Sigmoid colon (tissue), 7 donors: ENCODE data around the gene MMP3. TPM values are rescaled to one million over a fixed set of nuclear protein-coding genes. Genes with fewer than 3 reads are reported as not detected.

ENCODE experiments used
- DNase-seq: peaks from one replicate; pipeline ENCODE4 v3.0.0-alpha.2; 2019
- H3K27ac ChIP-seq, 4 donors: fragments of 200-600 bp; sonication (generic); one replicate each; pipeline ENCODE4 v1.5.1; 2016 to 2019; ENCODE audit warnings: mild to moderate bottlenecking in 1 of 4
- H3K27me3 ChIP-seq, 3 donors: fragments of 200-600 bp; sonication (generic); one replicate each; pipeline ENCODE4 v1.5.1; 2019; ENCODE audit warnings: mild to moderate bottlenecking in 1 of 3
- H3K36me3 ChIP-seq, 4 donors: fragments of 200-600 bp; sonication (generic); one replicate each; pipeline ENCODE4 v1.5.1; 2016 to 2019
- H3K4me1 ChIP-seq, 4 donors: fragments of 200-600 bp; sonication (generic); one replicate each; pipeline ENCODE4 v1.5.1; 2017 to 2019
- H3K4me3 ChIP-seq, 4 donors: fragments of 200-600 bp; sonication (generic); one replicate each; pipeline ENCODE4 v1.5.1; 2017 to 2019; ENCODE audit warnings: mild to moderate bottlenecking in 2 of 4, moderate library complexity in 1 of 4
- H3K9me3 ChIP-seq, 4 donors: fragments of 200-600 bp in 3 of 4; sonication (generic) in 3 of 4; one replicate each; pipeline versions ENCODE4 v1.5.1 to v1.6.1; 2013 to 2019
- CTCF ChIP-seq, 4 experiments: fragments of 450-650 bp in 3 of 4; fragments of 200-600 bp in 1 of 4; IDR thresholded peaks; one replicate each; pipeline ENCODE4 v1.5.1; 2016 to 2019; ENCODE audit warnings: antibody characterized with exemption in 4 of 4, mild to moderate bottlenecking in 3 of 4, moderate library complexity in 2 of 4
- EP300 ChIP-seq, 4 donors: sonication (generic); formaldehyde crosslinking; IDR thresholded peaks; one replicate each; pipeline ENCODE4 v1.6.1; 2017; ENCODE audit warnings: antibody characterized with exemption in 4 of 4
- POLR2A ChIP-seq, 2 donors: fragments of 450-650 bp; IDR thresholded peaks; one replicate each; pipeline ENCODE4 v1.6.1; 2016; ENCODE audit warnings: antibody characterized with exemption in 2 of 2, mild to moderate bottlenecking in 2 of 2, moderate library complexity in 2 of 2
- POLR2AphosphoS5 ChIP-seq, 4 donors: sonication (generic); formaldehyde crosslinking; IDR thresholded peaks; one replicate each; pipeline ENCODE4 v1.6.1; 2017; ENCODE audit warnings: antibody characterized with exemption in 4 of 4
- WGBS, 2 donors: extraction: QIAGEN DNeasy Blood & Tissue Kit; methylation state at CpG; one replicate each; pipeline ENCODE4 v1.1.7; 2013; 5-methylcytosine and 5-hydroxymethylcytosine counted together
- intact Hi-C: fragments of 100-400 bp; cut with DNase I; formaldehyde crosslinking; loops from one replicate; pipeline ENCODE4 v1.15.1; 2023
- polyA plus RNA-seq, 3 donors: library from polyadenylated mRNA; stranded (reverse); fragments of 200-250 nt; gene quantifications; one replicate each; pipeline ENCODE4 v1.2.3, GENCODE V29; 2013
- total RNA-seq, 4 donors: library from RNA; depleted of rRNA; stranded (reverse); fragments of >200 nt; gene quantifications; one replicate each; pipeline ENCODE4 v1.1.0, GENCODE V29; 2016
- donor health status: healthy with polysubstance abuse.
- donor health status: Bipolar disorder and iron deficiency.
- donor health status: healthy.

The MMP3 gene
- total and polyA plus RNA-seq, 7 donors = 0.36 to 28.5 (median 2.8) TPM; not detected in 2

- Histone ChIP-seq H3K4me3 (no peak overlapping the region), H3K36me3 (no peaks in the 10 kb centered on the region), H3K9me3 (no peaks in the 10 kb centered on the region), H3K27me3 (no peaks in the 10 kb centered on the region), H3K27ac (peak overlapping the region in 3 of 4 donors; percentile 7 to 69 (median 66)), H3K4me1 (peaks cover 0 to 39% (median 32%) of the 10 kb centered on the region in 4 donors)
- TF ChIP-seq POLR2AphosphoS5 (IDR thresholded peaks at IDR 0.05) = peak in 1 of 4 donors; percentile 26
- TF ChIP-seq POLR2A (IDR thresholded peaks at IDR 0.05) = no peak
- WGBS, 2 donors = 70 to 80% methylated on average over 3 of the region's 3 CpGs
- DNase-seq = no peak
- intact Hi-C loops = no loop called here
Observed at GRCh38 chr11:102868339-102868738, 24.9 kb upstream of the MMP3 start.

- Histone ChIP-seq H3K27me3 (no peaks in the 10 kb centered on the region), H3K4me3 (no peak overlapping the region), H3K4me1 (peaks cover 0 to 39% (median 32%) of the 10 kb centered on the region in 4 donors), H3K27ac (peak overlapping the region in 3 of 4 donors; percentile 19 to 69 (median 66)), H3K9me3 (no peaks in the 10 kb centered on the region), H3K36me3 (no peaks in the 10 kb centered on the region)
- intact Hi-C loops = no loop called here
- no peak for DNase-seq
- TF ChIP-seq EP300 (IDR thresholded peaks at IDR 0.05) = no peak
- TF ChIP-seq POLR2AphosphoS5 (IDR thresholded peaks at IDR 0.05) = peak in 1 of 4 donors; percentile 28
- TF ChIP-seq POLR2A (IDR thresholded peaks at IDR 0.05) = no peak
- TF ChIP-seq CTCF (IDR thresholded peaks at IDR 0.05) = no peak
- 82 to 85% methylated on average over 1 of the region's 1 CpG for WGBS, 2 donors
Observed at GRCh38 chr11:102864724-102865123, 21.3 kb upstream of the MMP3 start.

GRCh38 chr11:102853956-102854355 is 10.5 kb upstream of the MMP3 start:
- no peaks in the 10 kb centered on the region for H3K9me3 ChIP-seq
- H3K27me3 ChIP-seq = no peaks in the 10 kb centered on the region
- intact Hi-C loops = no loop called here
- H3K27ac ChIP-seq = no peak overlapping the region
- peaks cover 0 to 17% (median 7%) of the 10 kb centered on the region in 4 donors for H3K4me1 ChIP-seq
- no peak overlapping the region for H3K4me3 ChIP-seq
- H3K36me3 ChIP-seq = no peaks in the 10 kb centered on the region
- no peak for DNase-seq
- no peak for TF ChIP-seq POLR2AphosphoS5 (IDR thresholded peaks at IDR 0.05)
- no peak for TF ChIP-seq POLR2A (IDR thresholded peaks at IDR 0.05)
- TF ChIP-seq CTCF (IDR thresholded peaks at IDR 0.05) = no peak
- TF ChIP-seq EP300 (IDR thresholded peaks at IDR 0.05) = no peak
- WGBS, 2 donors = 15 to 60% methylated on average over 2 of the region's 2 CpGs

- H3K36me3 ChIP-seq = no peaks in the 10 kb centered on the region
- intact Hi-C loops = no loop called here
- no peak overlapping the region for H3K27ac ChIP-seq
- no peaks in the 10 kb centered on the region for H3K9me3 ChIP-seq
- peaks cover 0 to 17% (median 7%) of the 10 kb centered on the region in 4 donors for H3K4me1 ChIP-seq
- 85 to 90% methylated on average over 3 of the region's 3 CpGs for WGBS, 2 donors
- DNase-seq = no peak
- H3K4me3 ChIP-seq = no peak overlapping the region
- TF ChIP-seq EP300 (IDR thresholded peaks at IDR 0.05) = no peak
- TF ChIP-seq CTCF (IDR thresholded peaks at IDR 0.05) = no peak
- TF ChIP-seq POLR2AphosphoS5 (IDR thresholded peaks at IDR 0.05) = no peak
- no peak for TF ChIP-seq POLR2A (IDR thresholded peaks at IDR 0.05)
- H3K27me3 ChIP-seq = no peaks in the 10 kb centered on the region
Observed at GRCh38 chr11:102853055-102853454, 9.6 kb upstream of the MMP3 start.

GRCh38 chr11:102850973-102851745 is 7.8 kb upstream of the MMP3 start:
- DNase-seq = no peak
- Histone ChIP-seq H3K9me3 (no peaks in the 10 kb centered on the region), H3K36me3 (no peaks in the 10 kb centered on the region), H3K27ac (no peak overlapping the region), H3K27me3 (no peaks in the 10 kb centered on the region), H3K4me3 (no peak overlapping the region), H3K4me1 (peaks cover 0 to 17% (median 7%) of the 10 kb centered on the region in 4 donors)
- 36 to 66% methylated on average over 7 of the region's 7 CpGs for WGBS, 2 donors
- intact Hi-C loops = no loop called here
- no peak for TF ChIP-seq POLR2A (IDR thresholded peaks at IDR 0.05)
- TF ChIP-seq EP300 (IDR thresholded peaks at IDR 0.05) = no peak
- no peak for TF ChIP-seq CTCF (IDR thresholded peaks at IDR 0.05)
- no peak for TF ChIP-seq POLR2AphosphoS5 (IDR thresholded peaks at IDR 0.05)
